WTC11 (cell line): ENCODE data around the gene CCSER2. TPM values are rescaled to one million over a fixed set of nuclear protein-coding genes. Genes with fewer than 3 reads are reported as not detected.
A peak's percentile ranks its signal among the peaks of the same experiment; 100 is the strongest.

Experiments used
- ATAC-seq: fragments of 200-7000 bp; cut with Tn5 transposase; 2 replicates; pipeline ENCODE4 v1.10.0; 2021; ENCODE audit warnings: mild to moderate bottlenecking, moderate library complexity
- CTCF ChIA-PET: fragments of 300-600 bp; sonication (Branson Sonifier 250); formaldehyde crosslinking; loops from one replicate; lab custom pipeline; 2021; ENCODE audit warnings: antibody characterized with exemption; lab: Charles Lee
- POLR2A ChIA-PET: fragments of 350-600 bp; sonication (Branson Sonifier 250); formaldehyde crosslinking; loops from one replicate; lab custom pipeline; 2021; ENCODE audit warnings: antibody characterized with exemption; lab: Charles Lee
- DNase-seq: peaks from one replicate; pipeline ENCODE4 v3.0.0; 2021; ENCODE audit warnings: low spot score
- H3K27ac Mint-ChIP-seq: 2 replicates; pipeline ENCODE4 v1.8.0; 2021; ENCODE audit warnings: mixed read lengths
- H3K27me3 Mint-ChIP-seq: 2 replicates; pipeline ENCODE4 v1.8.0; 2021; ENCODE audit warnings: low read depth, mild to moderate bottlenecking, moderate library complexity, mixed read lengths
- H3K36me3 Mint-ChIP-seq: 2 replicates; pipeline ENCODE4 v1.8.0; 2021; ENCODE audit warnings: mixed read lengths
- H3K4me1 Mint-ChIP-seq: 2 replicates; pipeline ENCODE4 v1.8.0; 2022; ENCODE audit warnings: mixed read lengths
- H3K4me3 Mint-ChIP-seq: 2 replicates; pipeline ENCODE4 v1.8.0; 2021; ENCODE audit warnings: mild to moderate bottlenecking, moderate library complexity, mixed read lengths
- H3K9me3 Mint-ChIP-seq: 2 replicates; pipeline ENCODE4 v1.8.0; 2021; ENCODE audit warnings: mixed read lengths
- AFF4 ChIP-seq: sonication (generic); formaldehyde crosslinking; IDR thresholded peaks from 2 replicates; pipeline ENCODE4 v1.8.1; 2023; ENCODE audit warnings: mild to moderate bottlenecking, missing genetic modification reagents, borderline replicate concordance
- CREM ChIP-seq: sonication (generic); formaldehyde crosslinking; IDR thresholded peaks from 2 replicates; pipeline ENCODE4 v1.8.1; 2022; ENCODE audit warnings: mild to moderate bottlenecking, missing genetic modification reagents, moderate library complexity
- ESRRA ChIP-seq: sonication (generic); formaldehyde crosslinking; IDR thresholded peaks from 2 replicates; pipeline ENCODE4 v1.8.1; 2022; ENCODE audit warnings: mild to moderate bottlenecking, missing genetic modification reagents, borderline replicate concordance
- FOXK1 ChIP-seq: sonication (generic); formaldehyde crosslinking; IDR thresholded peaks from 2 replicates; pipeline ENCODE4 v1.8.0; 2022; ENCODE audit warnings: mild to moderate bottlenecking, moderate library complexity, missing genetic modification reagents
- FOXP1 ChIP-seq: sonication (generic); formaldehyde crosslinking; IDR thresholded peaks from 2 replicates; pipeline ENCODE4 v1.8.0; 2022; ENCODE audit warnings: missing genetic modification reagents, mild to moderate bottlenecking, moderate library complexity, borderline replicate concordance
- GABPB1 ChIP-seq: sonication (generic); formaldehyde crosslinking; IDR thresholded peaks from 2 replicates; pipeline ENCODE4 v1.8.1; 2023; ENCODE audit warnings: mild to moderate bottlenecking, missing genetic modification reagents
- IRF2 ChIP-seq: sonication (generic); formaldehyde crosslinking; IDR thresholded peaks from 2 replicates; pipeline ENCODE4 v1.8.0; 2022; ENCODE audit warnings: low read depth, missing genetic modification reagents, borderline replicate concordance
- JAZF1 ChIP-seq: fragments of 250-450 bp; sonication (Bioruptor Pico); IDR thresholded peaks from 2 replicates; pipeline ENCODE4 v1.9.0; 2021; ENCODE audit warnings: moderate library complexity, mild to moderate bottlenecking, inconsistent platforms
- NFYB ChIP-seq: sonication (generic); formaldehyde crosslinking; conservative IDR thresholded peaks from 2 replicates; pipeline ENCODE4 v1.8.0; 2022; ENCODE audit warnings: low read depth, missing genetic modification reagents
- NR1H2 ChIP-seq: sonication (generic); formaldehyde crosslinking; IDR thresholded peaks from 2 replicates; pipeline ENCODE4 v1.9.0; 2021; ENCODE audit warnings: mild to moderate bottlenecking, moderate library complexity, missing genetic modification reagents
- RORB ChIP-seq: fragments of 250-450 bp; sonication (Bioruptor Pico); IDR thresholded peaks from 2 replicates; pipeline ENCODE4 v1.9.0; 2021; ENCODE audit warnings: mild to moderate bottlenecking
- SMAD3 ChIP-seq: sonication (generic); formaldehyde crosslinking; IDR thresholded peaks from 2 replicates; pipeline ENCODE4 v1.8.0; 2022; ENCODE audit warnings: missing genetic modification reagents, mild to moderate bottlenecking, borderline replicate concordance
- SP1 ChIP-seq: sonication (generic); formaldehyde crosslinking; conservative IDR thresholded peaks from 2 replicates; pipeline ENCODE4 v1.8.1; 2022; ENCODE audit warnings: missing genetic modification reagents
- TEAD4 ChIP-seq: sonication (generic); formaldehyde crosslinking; IDR thresholded peaks from 2 replicates; pipeline ENCODE4 v1.8.0; 2022; ENCODE audit warnings: mild to moderate bottlenecking, missing genetic modification reagents
- TP53 ChIP-seq: sonication (generic); formaldehyde crosslinking; IDR thresholded peaks from 2 replicates; pipeline ENCODE4 v1.8.1; 2023; ENCODE audit warnings: mild to moderate bottlenecking, missing genetic modification reagents
- USF1 ChIP-seq: sonication (generic); formaldehyde crosslinking; IDR thresholded peaks from 2 replicates; pipeline ENCODE4 v1.8.0; 2022; ENCODE audit warnings: mild to moderate bottlenecking, missing genetic modification reagents
- ZNF317 ChIP-seq: sonication (generic); formaldehyde crosslinking; IDR thresholded peaks from 2 replicates; pipeline ENCODE4 v1.8.1; 2023; ENCODE audit warnings: low read depth, mild to moderate bottlenecking, moderate library complexity, missing genetic modification reagents, borderline replicate concordance
- total RNA-seq: library from RNA; stranded (reverse); gene quantifications from 3 replicates; pipeline ENCODE4 v1.2.3, GENCODE V29; 2021
- TF ChIP-seq, protein P1 (sequence below): sonication (generic); formaldehyde crosslinking; IDR thresholded peaks from 2 replicates; pipeline ENCODE4 v1.8.0; 2023; ENCODE audit warnings: missing genetic modification reagents
- TF ChIP-seq, protein P2 (sequence below): sonication (generic); formaldehyde crosslinking; IDR thresholded peaks from 2 replicates; pipeline ENCODE4 v1.8.1; 2023; ENCODE audit warnings: mild to moderate bottlenecking, moderate library complexity, missing genetic modification reagents
- TF ChIP-seq, protein P3 (sequence below): sonication (generic); formaldehyde crosslinking; conservative IDR thresholded peaks from 2 replicates; pipeline ENCODE4 v1.8.1; 2022; ENCODE audit warnings: mild to moderate bottlenecking, missing genetic modification reagents
- TF ChIP-seq, protein P4 (sequence below): sonication (generic); formaldehyde crosslinking; IDR thresholded peaks from 2 replicates; pipeline ENCODE4 v1.8.1; 2022; ENCODE audit warnings: low read depth, mild to moderate bottlenecking, moderate library complexity, missing genetic modification reagents, borderline replicate concordance

CCSER2 gene
- total RNA-seq, 1 experiment from 2014 or later: 30.6 TPM

- CTCF ChIA-PET: interaction anchor here (0.9 to 1.5 kb wide), 3 partner anchors 27 to 273 kb away, joined by 3 to 6 read pairs (median 3); no protein-coding TSS in a partner anchor
- TF ChIP-seq CREM (CRISPR knock-in tag) (no peak), JAZF1 (CRISPR knock-in tag) (no peak), ZNF317 (no peak), RORB (CRISPR knock-in tag) (no peak), ESRRA (CRISPR knock-in tag) (no peak), NR1H2 (no peak), SMAD3 (CRISPR knock-in tag) (no peak), USF1 (CRISPR knock-in tag) (no peak)
- TF ChIP-seq, protein P1, sequence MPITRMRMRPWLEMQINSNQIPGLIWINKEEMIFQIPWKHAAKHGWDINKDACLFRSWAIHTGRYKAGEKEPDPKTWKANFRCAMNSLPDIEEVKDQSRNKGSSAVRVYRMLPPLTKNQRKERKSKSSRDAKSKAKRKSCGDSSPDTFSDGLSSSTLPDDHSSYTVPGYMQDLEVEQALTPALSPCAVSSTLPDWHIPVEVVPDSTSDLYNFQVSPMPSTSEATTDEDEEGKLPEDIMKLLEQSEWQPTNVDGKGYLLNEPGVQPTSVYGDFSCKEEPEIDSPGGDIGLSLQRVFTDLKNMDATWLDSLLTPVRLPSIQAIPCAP (CRISPR knock-in tag): no peak
- TF ChIP-seq, protein P2, sequence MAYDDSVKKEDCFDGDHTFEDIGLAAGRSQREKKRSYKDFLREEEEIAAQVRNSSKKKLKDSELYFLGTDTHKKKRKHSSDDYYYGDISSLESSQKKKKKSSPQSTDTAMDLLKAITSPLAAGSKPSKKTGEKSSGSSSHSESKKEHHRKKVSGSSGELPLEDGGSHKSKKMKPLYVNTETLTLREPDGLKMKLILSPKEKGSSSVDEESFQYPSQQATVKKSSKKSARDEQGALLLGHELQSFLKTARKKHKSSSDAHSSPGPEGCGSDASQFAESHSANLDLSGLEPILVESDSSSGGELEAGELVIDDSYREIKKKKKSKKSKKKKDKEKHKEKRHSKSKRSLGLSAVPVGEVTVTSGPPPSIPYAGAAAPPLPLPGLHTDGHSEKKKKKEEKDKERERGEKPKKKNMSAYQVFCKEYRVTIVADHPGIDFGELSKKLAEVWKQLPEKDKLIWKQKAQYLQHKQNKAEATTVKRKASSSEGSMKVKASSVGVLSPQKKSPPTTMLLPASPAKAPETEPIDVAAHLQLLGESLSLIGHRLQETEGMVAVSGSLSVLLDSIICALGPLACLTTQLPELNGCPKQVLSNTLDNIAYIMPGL (CRISPR knock-in tag): no peak
- peak overlapping the region; percentile 49; the same call in 1 of the 2 replicates for H3K27ac Mint-ChIP-seq
- peak; percentile 53 for ATAC-seq
- peaks cover 5% of the 10 kb centered on the region for H3K36me3 Mint-ChIP-seq
- no peak overlapping the region for H3K4me3 Mint-ChIP-seq
- H3K4me1 Mint-ChIP-seq: peaks cover 14% of the 10 kb centered on the region
- no peaks in the 10 kb centered on the region for H3K27me3 Mint-ChIP-seq
- no peak for DNase-seq
- no peaks in the 10 kb centered on the region for H3K9me3 Mint-ChIP-seq
- POLR2A ChIA-PET: no interaction called here
Measured at GRCh38 chr10:84510121-84510520, 181.7 kb downstream of the CCSER2 start.

DNA sequence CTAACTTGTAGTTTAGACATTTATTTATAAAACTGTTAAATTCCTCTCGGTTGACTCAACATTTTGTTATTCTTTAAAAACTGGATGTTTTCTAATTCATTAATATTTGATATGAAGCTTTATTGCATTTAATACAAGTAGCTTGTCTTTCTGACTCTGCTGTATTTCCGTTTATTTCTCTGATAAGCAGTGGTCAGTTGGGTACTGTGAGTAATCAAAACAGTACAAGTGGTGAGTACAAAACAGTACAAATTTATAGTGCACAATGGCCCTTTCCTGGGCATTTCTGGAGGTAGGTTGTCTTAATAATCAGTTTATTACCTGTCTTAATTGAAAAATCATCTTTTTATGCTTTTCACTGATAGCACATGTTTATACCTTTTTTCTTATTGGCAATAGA, 182.7 kb downstream of the CCSER2 start:
- Mint-ChIP-seq H3K4me3 (no peak overlapping the region), H3K27ac (no peak overlapping the region), H3K36me3 (peaks cover 7% of the 10 kb centered on the region), H3K27me3 (no peaks in the 10 kb centered on the region), H3K9me3 (no peaks in the 10 kb centered on the region), H3K4me1 (peaks cover 16% of the 10 kb centered on the region)
- no peak for DNase-seq
- CTCF ChIA-PET: interaction anchor here (1.5 kb wide), 1 partner anchor 81 kb away, joined by 6 read pairs; no protein-coding TSS in a partner anchor
- TF ChIP-seq ESRRA (CRISPR knock-in tag) (no peak), FOXP1 (CRISPR knock-in tag) (no peak), TP53 (CRISPR knock-in tag) (no peak), IRF2 (CRISPR knock-in tag) (no peak), AFF4 (CRISPR knock-in tag) (no peak), NFYB (CRISPR knock-in tag) (no peak), GABPB1 (CRISPR knock-in tag) (no peak), TEAD4 (CRISPR knock-in tag) (no peak), CREM (CRISPR knock-in tag) (no peak), SP1 (CRISPR knock-in tag) (no peak), FOXK1 (CRISPR knock-in tag) (no peak)
- TF ChIP-seq, protein P1 (CRISPR knock-in tag): no peak
- TF ChIP-seq, protein P3, sequence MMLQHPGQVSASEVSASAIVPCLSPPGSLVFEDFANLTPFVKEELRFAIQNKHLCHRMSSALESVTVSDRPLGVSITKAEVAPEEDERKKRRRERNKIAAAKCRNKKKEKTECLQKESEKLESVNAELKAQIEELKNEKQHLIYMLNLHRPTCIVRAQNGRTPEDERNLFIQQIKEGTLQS (CRISPR knock-in tag): no peak
- TF ChIP-seq, protein P4, sequence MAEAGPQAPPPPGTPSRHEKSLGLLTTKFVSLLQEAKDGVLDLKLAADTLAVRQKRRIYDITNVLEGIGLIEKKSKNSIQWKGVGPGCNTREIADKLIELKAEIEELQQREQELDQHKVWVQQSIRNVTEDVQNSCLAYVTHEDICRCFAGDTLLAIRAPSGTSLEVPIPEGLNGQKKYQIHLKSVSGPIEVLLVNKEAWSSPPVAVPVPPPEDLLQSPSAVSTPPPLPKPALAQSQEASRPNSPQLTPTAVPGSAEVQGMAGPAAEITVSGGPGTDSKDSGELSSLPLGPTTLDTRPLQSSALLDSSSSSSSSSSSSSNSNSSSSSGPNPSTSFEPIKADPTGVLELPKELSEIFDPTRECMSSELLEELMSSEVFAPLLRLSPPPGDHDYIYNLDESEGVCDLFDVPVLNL (CRISPR knock-in tag): no peak
- no peak for ATAC-seq
- POLR2A ChIA-PET: no interaction called here
